Measurements from ENCODE around the gene ZC3H6. TPM values are rescaled to one million over a fixed set of nuclear protein-coding genes. Genes with fewer than 3 reads are reported as not detected.
A peak's percentile ranks its signal among the peaks of the same experiment; 100 is the strongest.
"Not testable (repeated sequence)": the region's sequence is repeated elsewhere in the genome, so short reads cannot be mapped to it uniquely, and the experiment has no call there.

The ZC3H6 gene
- total and polyA plus RNA-seq, 12 donors = 2.5 to 19.0 (median 9.5) TPM

- peak overlapping the region; percentile 99 to 100 (median 100) for H3K27ac ChIP-seq
- no peaks in the 10 kb centered on the region for H3K27me3 ChIP-seq
- 1 to 3% (median 1%) methylated on average over 5 to 66 of the region's 66 CpGs for WGBS, 4 donors
- no peaks in the 10 kb centered on the region for H3K36me3 ChIP-seq (replicated peaks in 1 of 2)
- DNase-seq = peak; percentile 91 to 96 (median 92)
- no peaks in the 10 kb centered on the region for H3K9me3 ChIP-seq (replicated peaks in 1 of 3)
- peaks cover 3 to 20% of the 10 kb centered on the region in 2 donors for H3K4me1 ChIP-seq (replicated peaks in 1 of 2)
- TF ChIP-seq POLR2A (IDR thresholded peaks at IDR 0.05) = peak; percentile 84 to 94
- no peak for TF ChIP-seq CTCF (IDR thresholded peaks at IDR 0.05)
- intact Hi-C loops (cut with DNase I) = no loop called here
- H3K4me3 ChIP-seq = peak overlapping the region; percentile 56 to 99 (median 96)
Measured at GRCh38 chr2:112275887-112276773, 733 bp downstream of the ZC3H6 start.

GRCh38 chr2:112276954-112277353, 1.6 kb downstream of the ZC3H6 start:
- 59 to 64% (median 61%) methylated on average over 5 of the region's 5 CpGs for WGBS, 4 donors
- intact Hi-C loops (cut with DNase I) = no loop called here

DNA sequence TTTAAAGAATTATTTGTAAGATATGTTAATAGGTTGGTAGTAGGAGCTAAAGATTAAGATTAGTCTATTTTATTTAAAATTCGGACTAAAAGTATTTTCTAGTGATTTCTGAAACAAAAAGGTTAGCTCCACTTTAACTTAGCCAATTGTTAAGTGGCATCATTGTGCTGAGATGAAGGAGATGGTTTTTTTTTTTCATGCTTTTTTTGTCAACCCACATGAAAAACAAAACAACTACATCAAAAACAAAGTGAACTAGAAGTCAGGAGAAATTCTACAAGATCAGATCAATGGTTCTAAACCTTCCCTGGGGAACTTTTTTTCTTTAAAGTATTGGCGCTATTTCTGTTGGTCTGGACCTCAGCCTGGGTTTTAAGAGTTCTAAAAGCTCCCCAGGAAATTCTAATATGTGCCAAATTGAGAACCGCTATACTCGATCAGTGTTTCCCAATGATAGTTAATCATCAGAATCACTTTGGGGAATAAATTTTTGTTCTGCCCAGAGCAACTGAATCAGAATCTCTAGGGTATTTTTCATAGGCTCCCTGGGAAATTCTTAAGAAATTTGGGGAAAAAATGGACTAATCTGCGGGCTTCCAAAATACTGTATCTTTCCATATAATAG, 2.3 kb downstream of the ZC3H6 start:
- Histone ChIP-seq H3K36me3 (replicated peaks in 1 of 2) (no peaks in the 10 kb centered on the region), H3K9me3 (replicated peaks in 1 of 3) (no peaks in the 10 kb centered on the region), H3K27me3 (no peaks in the 10 kb centered on the region), H3K27ac (peak overlapping the region in 1 of 5 donors; percentile 9), H3K4me3 (no peak overlapping the region), H3K4me1 (replicated peaks in 1 of 2) (peaks cover 0 to 16% of the 10 kb centered on the region in 2 donors)
- TF ChIP-seq CTCF (IDR thresholded peaks at IDR 0.05) (no peak), POLR2A (IDR thresholded peaks at IDR 0.05) (no peak)
- no peak for DNase-seq
- WGBS, 4 donors = 71 to 84% (median 81%) methylated on average over 5 of the region's 5 CpGs
- intact Hi-C loops (cut with DNase I) = no loop called here

More at GRCh38 chr2:112276954-112277353, 1.6 kb downstream of the ZC3H6 start:
- Histone ChIP-seq H3K27ac (peak overlapping the region in 1 of 5 donors; percentile 100), H3K9me3 (replicated peaks in 1 of 3) (no peaks in the 10 kb centered on the region), H3K36me3 (replicated peaks in 1 of 2) (no peaks in the 10 kb centered on the region), H3K27me3 (no peaks in the 10 kb centered on the region), H3K4me3 (peak overlapping the region in 2 of 4 donors; percentile 39 to 94), H3K4me1 (replicated peaks in 1 of 2) (peaks cover 0 to 16% of the 10 kb centered on the region in 2 donors)
- TF ChIP-seq CTCF (IDR thresholded peaks at IDR 0.05) (no peak), POLR2A (IDR thresholded peaks at IDR 0.05) (no peak)
- no peak for DNase-seq

- intact Hi-C loops (cut with DNase I); H3K4me1 ChIP-seq (replicated peaks in 1 of 2); H3K36me3 ChIP-seq (replicated peaks in 1 of 2); H3K27ac ChIP-seq; H3K9me3 ChIP-seq (replicated peaks in 1 of 3); DNase-seq; H3K4me3 ChIP-seq; H3K27me3 ChIP-seq: not testable (repeated sequence)
- WGBS, 4 donors = 97 to 100% (median 98%) methylated on average over 4 of the region's 4 CpGs
Measured at GRCh38 chr2:112282066-112282465, 6.7 kb downstream of the ZC3H6 start.

DNA sequence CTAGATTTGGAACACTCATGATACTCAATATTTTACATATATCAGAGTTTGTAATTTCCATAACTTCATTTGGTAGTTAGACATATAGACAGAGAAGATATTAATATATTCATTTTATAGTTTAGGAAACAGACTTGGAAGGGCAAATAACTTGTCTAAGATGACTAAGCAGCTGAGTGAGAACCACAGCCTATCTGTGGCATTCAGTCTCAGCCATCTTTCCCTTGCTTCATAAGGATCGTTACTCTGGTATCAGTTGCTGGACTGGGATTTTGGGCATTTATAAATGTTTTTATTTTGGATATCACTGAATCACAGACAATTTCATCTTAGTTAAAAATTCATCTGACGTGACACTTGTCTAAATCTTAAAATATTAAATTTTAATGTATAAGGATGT, 8.1 kb downstream of the ZC3H6 start:
- H3K4me1 ChIP-seq (replicated peaks in 1 of 2); H3K9me3 ChIP-seq (replicated peaks in 1 of 3); DNase-seq; H3K27ac ChIP-seq; H3K27me3 ChIP-seq; intact Hi-C loops (cut with DNase I); H3K36me3 ChIP-seq (replicated peaks in 1 of 2); H3K4me3 ChIP-seq: not testable (repeated sequence)
- 65 to 86% (median 77%) methylated on average over 2 of the region's 2 CpGs for WGBS, 4 donors
